Stimulated activated CD4-positive, alpha-beta T cell treated with anti-CD3 and anti-CD28 coated beads, Interleukin-1b, Interleukin-23, amount 100 ng/mL, for 24 hours (primary cell): ENCODE measurements around the gene PRDM10.
"Not testable (repeated sequence)": the region's sequence is repeated elsewhere in the genome, so short reads cannot be mapped to it uniquely, and the experiment has no call there.

ENCODE experiments used
- DNase-seq, 4 experiments: peaks; one replicate each; pipeline ENCODE4 v3.0.0-alpha.2; 2020; ENCODE audit warnings: low read depth in 4 of 4, low spot score in 1 of 4

Gene PRDM10, protein sequence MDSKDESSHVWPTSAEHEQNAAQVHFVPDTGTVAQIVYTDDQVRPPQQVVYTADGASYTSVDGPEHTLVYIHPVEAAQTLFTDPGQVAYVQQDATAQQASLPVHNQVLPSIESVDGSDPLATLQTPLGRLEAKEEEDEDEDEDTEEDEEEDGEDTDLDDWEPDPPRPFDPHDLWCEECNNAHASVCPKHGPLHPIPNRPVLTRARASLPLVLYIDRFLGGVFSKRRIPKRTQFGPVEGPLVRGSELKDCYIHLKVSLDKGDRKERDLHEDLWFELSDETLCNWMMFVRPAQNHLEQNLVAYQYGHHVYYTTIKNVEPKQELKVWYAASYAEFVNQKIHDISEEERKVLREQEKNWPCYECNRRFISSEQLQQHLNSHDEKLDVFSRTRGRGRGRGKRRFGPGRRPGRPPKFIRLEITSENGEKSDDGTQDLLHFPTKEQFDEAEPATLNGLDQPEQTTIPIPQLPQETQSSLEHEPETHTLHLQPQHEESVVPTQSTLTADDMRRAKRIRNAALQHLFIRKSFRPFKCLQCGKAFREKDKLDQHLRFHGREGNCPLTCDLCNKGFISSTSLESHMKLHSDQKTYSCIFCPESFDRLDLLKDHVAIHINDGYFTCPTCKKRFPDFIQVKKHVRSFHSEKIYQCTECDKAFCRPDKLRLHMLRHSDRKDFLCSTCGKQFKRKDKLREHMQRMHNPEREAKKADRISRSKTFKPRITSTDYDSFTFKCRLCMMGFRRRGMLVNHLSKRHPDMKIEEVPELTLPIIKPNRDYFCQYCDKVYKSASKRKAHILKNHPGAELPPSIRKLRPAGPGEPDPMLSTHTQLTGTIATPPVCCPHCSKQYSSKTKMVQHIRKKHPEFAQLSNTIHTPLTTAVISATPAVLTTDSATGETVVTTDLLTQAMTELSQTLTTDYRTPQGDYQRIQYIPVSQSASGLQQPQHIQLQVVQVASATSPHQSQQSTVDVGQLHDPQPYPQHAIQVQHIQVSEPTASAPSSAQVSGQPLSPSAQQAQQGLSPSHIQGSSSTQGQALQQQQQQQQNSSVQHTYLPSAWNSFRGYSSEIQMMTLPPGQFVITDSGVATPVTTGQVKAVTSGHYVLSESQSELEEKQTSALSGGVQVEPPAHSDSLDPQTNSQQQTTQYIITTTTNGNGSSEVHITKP

DNA sequence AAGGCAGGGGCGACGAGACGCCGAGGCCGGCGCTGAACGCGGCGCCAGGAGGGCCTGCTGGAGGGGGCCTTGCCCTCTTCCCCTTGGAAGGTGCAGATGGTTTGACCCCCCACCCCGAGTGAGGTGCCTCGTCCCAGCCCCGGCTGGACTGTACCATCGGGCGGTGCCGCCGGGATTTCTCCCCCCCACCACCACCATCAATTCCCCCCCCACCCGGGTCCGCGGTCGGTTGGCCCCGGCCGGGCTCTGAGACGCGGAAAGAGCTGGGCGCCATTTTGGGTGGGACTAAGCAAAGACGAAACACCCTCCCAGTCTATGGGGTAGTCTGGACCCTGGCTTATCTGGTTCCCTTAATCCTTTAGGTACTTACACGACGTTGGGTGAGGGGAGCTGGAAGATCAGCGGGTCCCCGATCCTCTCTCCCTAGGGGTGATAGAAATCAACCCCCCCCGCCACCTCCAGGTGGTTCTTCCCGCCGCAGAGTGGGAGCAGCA is at the start of gene PRDM10:
Gene PRDM10 (minus strand): TSS at position 484 of the 494 bp plus-strand sequence. CDS start 41,871 bp downstream, outside the sequence.
- DNase-seq = peak; percentile 79 to 86 (median 82)

DNA sequence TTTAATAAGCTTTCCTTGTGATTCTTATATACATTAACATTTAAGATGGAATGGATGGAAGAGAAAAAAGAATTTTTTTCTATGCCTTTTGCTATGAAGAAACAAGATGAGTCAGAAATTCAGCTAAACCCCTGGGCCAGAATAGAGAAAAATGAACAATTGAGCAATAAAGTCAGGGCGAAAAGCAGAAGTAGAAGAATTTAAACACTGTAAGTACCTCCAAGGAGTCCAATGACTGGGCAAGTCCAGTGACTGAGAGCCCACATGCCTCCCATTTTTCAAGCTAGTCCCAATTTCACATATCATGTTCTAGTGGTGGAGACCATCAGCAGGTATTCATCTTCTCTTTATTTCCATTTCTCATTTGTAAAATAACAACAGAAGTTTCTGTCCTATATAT is 48.4 kb upstream of the PRDM10 start:
- no peak for DNase-seq

DNA sequence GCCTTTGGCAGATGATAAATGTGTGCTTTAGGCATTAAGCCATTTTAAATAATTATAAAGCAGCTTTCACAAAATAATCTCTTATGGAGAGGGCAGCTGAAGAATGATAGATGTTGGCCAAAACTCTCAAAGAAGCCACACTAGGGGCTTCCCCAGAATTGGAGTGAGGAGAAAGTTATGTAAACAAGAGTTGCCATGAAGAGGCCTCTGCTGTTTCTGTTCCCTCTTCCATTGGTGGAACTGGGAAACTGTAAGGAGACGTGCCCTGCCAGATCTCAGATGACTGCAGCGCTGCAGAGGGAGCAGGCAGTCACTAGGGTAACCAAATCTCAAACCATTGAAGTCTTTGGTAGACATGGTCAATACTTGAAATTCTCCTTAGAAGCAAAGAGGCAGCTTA is 47.6 kb upstream of the PRDM10 start:
- DNase-seq = no peak

DNA sequence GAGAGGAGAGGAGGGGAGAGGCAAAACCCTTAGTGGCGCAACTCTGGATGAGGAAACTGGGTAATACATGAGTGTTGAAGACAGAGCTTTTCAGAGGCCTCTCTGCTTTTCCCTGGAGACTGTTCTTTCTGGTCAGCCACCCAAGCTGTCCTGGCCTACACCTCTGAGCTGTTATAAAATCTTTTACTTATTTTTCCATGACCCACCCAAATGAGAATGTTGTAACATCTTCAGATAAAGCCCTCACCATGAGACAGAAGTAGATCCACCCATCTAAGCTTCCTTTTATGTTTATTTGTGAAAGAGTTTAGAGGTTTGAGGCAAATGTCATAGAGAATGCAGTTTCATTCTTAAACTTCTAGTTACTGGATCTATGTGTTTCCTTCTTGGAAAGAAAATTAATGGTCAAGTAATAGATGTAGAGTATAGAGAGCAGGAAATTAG is 46.7 kb upstream of the PRDM10 start:
- no peak for DNase-seq

DNA sequence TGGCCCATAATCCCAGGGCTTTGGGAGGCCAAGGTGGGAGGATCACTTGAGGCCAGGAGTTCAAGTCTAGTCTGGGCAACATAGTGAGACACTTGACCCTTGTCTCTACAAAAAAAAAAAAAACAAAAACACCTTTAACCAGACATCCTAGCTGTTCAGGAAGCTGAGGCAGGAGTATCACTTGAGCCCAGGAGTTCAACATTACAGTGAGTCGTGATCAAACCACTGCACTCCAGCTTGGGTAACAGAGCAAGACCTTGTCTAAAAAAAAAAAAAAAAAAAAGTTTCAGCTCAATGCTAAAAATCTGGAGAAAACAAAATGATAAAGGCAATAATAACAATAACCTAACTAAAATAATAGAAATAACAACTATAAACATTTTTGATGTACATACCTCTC is 44.5 kb upstream of the PRDM10 start:
- DNase-seq = no peak

DNA sequence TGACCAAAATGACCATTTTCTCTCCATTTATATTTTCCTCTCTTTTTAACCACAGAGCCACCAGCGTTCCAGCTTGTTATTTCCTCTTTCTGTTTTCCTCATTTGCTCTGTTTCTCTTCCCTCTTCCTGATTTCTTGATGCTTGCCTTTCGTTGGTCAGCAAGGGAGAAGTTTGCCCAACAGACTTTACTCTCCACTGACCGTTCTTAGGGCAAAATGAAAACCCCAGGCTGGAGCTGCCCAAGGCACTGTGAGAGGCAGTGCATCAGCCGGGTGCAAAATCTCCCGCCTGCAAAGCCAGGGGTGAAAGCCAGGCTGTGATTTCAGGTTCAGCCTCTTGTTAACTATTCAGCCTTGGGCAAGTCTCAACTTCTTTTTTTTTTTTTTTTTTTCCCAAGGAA is 40.9 kb upstream of the PRDM10 start:
- no peak for DNase-seq

DNA sequence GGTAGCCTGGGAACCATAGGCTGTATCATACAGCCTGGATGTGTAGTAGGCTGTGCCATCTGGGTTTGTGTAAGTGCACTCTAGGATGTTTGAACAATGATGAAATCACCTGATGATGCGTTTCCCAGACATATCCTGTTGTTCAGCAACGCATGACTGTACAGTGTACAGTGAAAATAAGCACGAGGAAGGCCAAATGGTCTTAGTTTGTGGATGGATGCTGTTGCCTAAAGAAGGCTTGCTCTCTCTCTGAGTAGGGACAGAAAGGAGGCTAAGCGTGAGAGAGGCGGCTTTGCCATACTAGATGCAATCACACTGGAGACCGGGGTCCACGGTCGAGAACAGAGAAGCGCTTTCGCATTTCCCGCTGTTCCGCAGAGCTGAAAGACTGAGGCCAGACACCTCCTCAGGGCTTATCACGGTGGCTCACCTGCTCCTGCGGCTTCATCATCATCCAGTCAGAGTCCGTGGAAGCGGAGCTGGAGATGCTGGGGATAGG is 39.5 kb upstream of the PRDM10 start:
- no peak for DNase-seq

DNA sequence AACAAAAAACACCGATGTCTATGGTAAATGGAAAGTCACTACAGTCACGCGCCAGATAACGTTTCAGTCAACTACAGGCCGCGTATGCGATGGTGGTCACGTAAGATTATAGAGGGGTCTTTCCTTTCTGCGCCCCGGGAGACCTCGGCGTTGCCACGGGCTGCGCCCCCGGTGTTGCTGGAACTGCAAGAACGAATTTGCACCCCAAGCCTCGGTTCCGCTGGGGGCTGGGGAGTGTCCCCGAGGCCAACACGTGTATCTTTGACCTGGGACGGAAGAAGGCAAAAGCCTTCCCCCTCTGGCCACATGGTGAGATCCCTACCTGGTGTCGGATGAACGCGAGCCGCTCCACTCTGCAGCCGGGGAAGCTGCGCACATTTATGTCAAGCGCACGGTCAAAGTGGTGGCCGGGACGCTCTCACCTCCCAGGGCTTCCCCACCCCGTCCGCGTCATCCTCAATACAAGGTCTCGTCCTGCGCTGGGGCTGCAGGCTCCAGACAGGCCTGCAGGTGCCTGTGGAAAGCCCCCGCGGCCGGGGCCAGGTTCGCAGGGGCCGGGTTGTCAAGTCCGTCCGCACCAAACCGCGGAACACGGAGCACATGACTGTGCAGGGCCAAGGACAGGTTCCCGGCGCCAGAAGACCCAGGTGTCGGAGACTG is 37.8 kb upstream of the PRDM10 start:
- DNase-seq = no peak

DNA sequence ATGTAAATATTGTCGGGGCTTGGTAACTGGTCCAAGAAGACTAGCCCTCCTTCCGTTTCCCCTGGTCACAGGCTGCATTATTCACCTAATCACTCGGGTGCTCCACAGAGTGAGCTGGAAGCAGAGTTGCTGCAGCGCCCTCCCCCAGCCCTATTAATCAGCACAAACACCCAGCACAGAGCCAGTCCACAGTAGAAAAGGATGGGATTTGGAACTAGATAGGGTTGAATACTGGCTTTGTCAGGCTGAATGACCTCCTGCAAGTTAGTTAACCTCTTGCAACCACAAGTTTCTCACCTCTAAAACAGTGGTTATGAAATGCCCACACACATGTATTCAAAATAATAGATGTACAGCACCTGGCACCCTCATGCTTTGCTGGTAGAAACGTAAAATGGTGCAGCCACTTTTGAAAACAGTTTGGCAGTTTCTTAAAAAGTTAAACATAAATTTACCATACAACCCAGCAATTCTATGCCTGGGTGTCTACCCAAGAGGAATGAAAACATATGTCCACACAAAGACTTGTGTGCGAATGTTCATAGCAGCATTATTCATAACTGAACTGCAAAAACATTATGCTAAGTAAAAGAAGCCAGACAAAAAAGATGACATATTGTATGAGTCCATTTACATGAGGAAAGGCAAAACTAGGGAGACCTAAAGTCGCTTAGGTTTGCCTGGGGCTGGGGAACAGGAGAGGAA is 35.4 kb upstream of the PRDM10 start:
- no peak for DNase-seq

DNA sequence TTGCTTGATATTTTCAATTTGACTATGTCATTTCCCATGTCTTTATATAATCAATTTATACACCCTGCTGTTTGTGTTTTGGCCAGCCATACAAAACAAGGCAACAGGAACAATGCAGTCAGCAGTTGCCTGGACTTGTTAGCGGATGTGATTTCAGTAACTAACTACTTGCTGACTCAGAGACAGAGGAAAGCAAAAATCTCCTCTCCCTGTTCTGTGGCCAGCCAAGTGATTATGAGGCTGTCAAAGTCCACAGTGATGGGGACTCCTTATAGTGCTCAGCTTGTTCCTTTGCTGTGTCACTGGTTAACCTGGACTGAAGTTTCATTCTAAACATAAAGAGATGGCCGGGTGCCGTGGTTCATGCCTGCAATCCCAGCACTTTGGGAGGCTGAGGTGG is 34.4 kb upstream of the PRDM10 start:
- DNase-seq = no peak

DNA sequence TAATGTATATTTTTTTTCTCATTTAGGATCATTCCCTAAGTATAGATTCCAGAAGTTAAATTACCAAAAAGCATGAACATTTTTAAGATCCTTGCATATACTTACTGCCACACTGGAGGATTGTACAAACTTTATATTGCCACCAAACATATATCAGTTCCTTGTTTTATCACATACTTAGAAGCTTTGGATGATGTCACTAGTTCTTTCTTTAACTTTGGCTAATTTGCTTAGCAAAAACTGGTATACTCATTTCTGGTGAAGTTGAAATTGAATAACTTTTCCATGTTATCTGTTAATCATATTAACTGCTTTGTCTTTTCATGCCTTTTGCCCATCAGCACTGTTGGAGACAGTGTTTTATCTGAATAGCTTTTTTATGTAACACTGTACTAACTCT is 31.6 kb upstream of the PRDM10 start:
- no peak for DNase-seq

DNA sequence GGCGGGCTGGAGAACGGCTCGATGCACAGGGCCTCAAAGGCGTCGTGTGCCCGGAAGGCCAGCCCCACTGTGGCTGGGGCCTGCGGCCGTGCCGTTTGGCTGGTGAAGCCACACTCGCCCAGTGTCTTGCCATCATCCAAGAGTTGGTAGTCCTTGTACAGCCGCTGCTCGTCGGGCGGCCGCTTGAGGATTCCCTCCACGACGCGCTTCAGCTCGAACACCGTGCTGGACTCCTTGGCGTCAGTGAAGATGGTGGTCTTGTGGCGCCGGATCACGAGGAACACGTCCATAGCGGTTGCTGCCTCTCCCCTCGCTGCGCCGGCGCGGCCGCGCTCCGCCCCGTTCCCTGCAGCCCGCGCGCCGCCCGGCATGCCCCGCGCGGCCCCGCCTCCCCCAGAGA is 30.3 kb upstream of the PRDM10 start:
- DNase-seq = no peak

DNA sequence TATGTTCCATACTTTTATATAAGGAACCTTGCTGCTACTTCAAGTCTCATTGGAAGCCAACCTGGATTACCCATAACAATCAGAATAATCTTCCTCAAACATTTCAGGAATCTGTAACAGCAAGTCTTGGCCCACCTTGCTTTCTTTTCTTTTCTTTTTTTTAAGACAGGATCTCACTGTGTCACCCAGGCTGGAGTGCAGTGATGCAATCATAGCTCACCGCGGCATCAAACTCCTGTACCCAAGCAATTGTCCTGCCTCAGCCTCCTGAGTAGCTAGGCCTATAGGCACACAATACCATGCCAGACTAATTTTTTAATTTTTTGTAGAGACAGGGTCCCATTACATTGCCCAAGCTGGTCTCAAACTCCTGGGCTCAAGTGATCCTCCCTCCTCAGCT is 29.3 kb upstream of the PRDM10 start:
- DNase-seq = no peak

DNA sequence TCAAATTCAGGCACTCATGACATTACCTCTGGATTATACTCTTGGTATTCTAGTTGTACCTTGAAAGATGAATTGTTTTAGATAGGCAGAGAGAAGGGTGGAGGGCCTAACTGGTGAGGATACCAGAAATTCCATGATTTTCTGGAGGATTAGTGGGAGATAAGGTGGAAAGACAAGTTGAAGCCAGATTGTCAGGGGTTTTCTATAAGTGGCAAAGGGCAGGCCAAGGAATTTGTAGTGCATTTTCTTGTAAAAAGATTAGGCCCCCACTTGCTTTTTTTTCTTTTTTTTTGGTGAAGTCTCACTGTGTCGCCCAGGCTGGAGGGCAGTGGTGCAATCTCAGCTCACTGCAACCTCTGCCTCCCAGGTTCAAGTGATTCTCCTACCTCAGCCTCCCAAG is 28.4 kb upstream of the PRDM10 start:
- no peak for DNase-seq

DNA sequence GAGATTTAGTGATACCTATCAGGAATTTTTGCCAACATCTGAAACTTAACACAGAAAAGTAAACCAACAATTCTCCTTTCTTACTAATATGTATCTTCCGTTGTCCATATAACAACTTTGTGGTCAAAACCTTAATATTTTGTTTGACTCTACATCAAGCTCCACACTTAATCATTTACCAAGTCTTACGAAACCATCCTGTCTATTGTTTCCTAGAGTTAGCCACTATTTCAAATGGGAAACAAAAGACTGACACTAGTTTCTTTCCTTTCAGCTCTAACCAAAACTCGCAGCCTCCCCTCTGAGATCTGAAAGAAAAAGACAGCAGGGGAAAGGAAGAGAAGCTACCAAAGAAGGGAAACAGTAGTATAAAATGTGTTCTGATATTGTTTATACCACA is 26.5 kb upstream of the PRDM10 start:
- no peak for DNase-seq

DNA sequence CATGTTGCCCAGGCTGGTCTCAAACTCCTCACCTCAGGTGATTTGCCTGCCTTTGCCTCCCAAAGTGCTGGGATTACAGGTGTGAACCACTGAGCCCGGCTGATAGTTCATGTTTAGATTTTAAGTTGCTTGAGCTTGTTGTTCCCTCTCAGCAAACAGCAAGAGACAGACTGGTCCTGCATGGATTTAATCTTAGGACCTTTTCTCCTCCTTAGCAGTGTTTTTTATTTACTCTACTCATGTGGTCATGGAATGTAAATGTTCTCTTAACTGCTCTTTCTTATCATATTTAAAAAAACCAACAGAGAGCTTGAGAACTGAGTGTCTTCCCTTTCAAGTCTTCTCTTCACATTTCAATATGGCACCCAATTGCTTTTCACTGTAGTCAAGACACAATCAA is 22.7 kb upstream of the PRDM10 start:
- DNase-seq = no peak

DNA sequence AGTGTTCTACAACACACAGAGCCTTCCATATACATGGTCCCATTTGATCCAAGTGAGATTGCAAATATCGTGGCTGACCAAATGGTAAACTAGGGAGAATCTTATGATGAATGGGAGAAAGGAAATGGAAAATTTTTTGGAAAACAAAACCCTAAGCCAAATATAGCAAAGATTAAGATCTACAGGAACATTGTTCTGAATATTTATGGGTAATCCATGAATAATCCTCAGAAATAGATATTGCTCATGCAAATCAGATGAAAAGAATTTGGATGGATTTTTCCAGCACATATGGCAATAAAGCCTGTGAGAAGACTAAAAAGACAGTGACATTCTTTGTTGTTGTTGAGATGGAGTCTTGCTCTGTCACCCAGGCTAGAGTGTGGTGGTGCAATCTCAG is 21.7 kb upstream of the PRDM10 start:
- no peak for DNase-seq

DNA sequence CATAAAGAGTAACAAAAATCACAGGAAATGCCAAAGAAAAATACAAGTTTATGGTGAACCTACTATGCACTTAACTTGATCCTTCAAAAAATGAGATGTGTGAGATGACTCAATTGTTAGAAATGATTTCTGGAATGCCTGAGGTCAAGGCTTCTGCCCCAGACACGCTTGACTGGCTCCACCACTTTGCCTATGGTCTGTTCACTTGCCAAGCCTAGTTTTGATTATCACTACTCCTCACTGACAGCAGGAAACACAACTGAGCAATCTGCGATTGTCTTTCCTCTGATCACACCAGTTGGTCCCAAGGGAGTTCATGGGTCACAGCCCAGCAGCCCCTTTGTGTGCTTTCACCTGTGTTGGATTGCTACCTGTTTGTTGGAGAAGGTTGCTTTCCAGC is 20.6 kb upstream of the PRDM10 start:
- DNase-seq = no peak

DNA sequence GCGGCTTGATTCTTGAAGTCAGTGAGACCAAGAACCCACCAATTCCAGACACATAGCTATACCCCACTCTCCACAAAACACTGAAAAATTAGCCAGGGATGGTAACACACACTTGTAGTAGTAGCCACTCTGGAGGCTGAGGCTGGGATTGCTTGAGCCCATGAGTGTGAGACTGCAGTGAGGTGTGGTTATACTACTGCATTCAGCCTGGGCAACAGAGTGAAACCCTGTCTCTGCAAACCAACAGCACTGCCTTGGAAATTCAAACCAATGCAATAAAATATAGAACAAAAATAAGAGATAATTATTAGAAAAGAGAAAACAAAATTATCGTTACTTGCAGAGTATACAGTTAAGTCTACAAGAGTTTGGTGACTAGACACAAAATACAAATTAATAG is 20.2 kb upstream of the PRDM10 start:
- DNase-seq = no peak

DNA sequence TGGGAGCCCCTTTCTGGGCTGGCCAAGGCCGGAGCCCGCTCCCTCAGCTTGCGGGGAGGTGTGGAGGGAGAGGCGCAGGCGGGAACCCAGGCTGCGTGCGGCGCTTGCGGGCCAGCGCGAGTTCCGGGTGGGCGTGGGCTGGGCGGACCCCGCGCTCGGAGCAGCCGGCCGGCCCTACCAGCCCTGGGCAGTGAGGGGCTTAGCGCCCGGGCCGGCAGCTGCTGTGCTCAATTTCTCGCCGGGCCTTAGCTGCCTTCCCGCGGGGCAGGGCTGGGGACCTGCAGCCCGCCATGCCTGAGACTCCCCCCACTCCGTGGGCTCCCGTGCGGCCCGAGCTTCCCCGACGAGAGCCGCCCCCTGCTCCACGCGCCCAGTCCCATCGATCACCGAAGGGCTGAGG is 19.0 kb upstream of the PRDM10 start:
- DNase-seq = not testable (repeated sequence)
